Inflammatory macrophage (primary cell): ENCODE data around the gene ALKBH2.
"Not testable (repeated sequence)": the region's sequence is repeated elsewhere in the genome, so short reads cannot be mapped to it uniquely, and the experiment has no call there.

Source experiments
- DNase-seq, 2 donors: peaks; one replicate each; pipeline ENCODE4 v3.0.0-alpha.2; 2020 to 2022

The ALKBH2 gene

GRCh38 chr12:109065154-109065852 is 28.0 kb downstream of the ALKBH2 start:
- no peak for DNase-seq

- DNase-seq, result no peak
Observed at GRCh38 chr12:109064143-109064542, 29.1 kb downstream of the ALKBH2 start.

- no peak for DNase-seq
Observed at GRCh38 chr12:109058773-109059172, 34.5 kb downstream of the ALKBH2 start.

GRCh38 chr12:109057376-109057775 is 35.9 kb downstream of the ALKBH2 start:
- no peak for DNase-seq

GRCh38 chr12:109056891-109057290 is 36.4 kb downstream of the ALKBH2 start:
- no peak for DNase-seq

GRCh38 chr12:109054520-109054919 is 38.8 kb downstream of the ALKBH2 start:
- DNase-seq, result no peak

GRCh38 chr12:109054124-109054513 is 39.2 kb downstream of the ALKBH2 start:
- DNase-seq, result not testable (repeated sequence)

GRCh38 chr12:109053382-109054123 is 39.7 kb downstream of the ALKBH2 start:
- DNase-seq, result peak in 1 of 2 donors; percentile 13

- DNase-seq, result peak; percentile 89
Observed at GRCh38 chr12:109052414-109053323, 40.6 kb downstream of the ALKBH2 start, which contains the start of gene USP30. Gene USP30 (plus strand): TSS chr12:109052576. CDS start chr12:109052679, 103 bp downstream.

- DNase-seq, result no peak
Observed at GRCh38 chr12:109052097-109052413, 41.2 kb downstream of the ALKBH2 start.

GRCh38 chr12:109049794-109050193 is 43.5 kb downstream of the ALKBH2 start:
- DNase-seq, result peak in 1 of 2 donors; percentile 8

GRCh38 chr12:109048706-109049105 is 44.6 kb downstream of the ALKBH2 start:
- DNase-seq, result peak; percentile 66 to 72

- no peak for DNase-seq
Observed at GRCh38 chr12:109047081-109047805, 46.0 kb downstream of the ALKBH2 start.

- DNase-seq, result no peak
Observed at GRCh38 chr12:109044241-109044640, 49.0 kb downstream of the ALKBH2 start.
